HuH-7.5 (cell line): ENCODE measurements around the gene PPP2R2B.
A peak's percentile ranks its signal among the peaks of the same experiment; 100 is the strongest.
"Not testable (repeated sequence)": the region's sequence is repeated elsewhere in the genome, so short reads cannot be mapped to it uniquely, and the experiment has no call there.

Experiments used
- DNase-seq: peaks from one replicate; pipeline ENCODE4 v3.0.0; 2011; ENCODE audit warnings: low spot score

Gene PPP2R2B

GRCh38 chr5:146652547-146652946, 226.0 kb downstream of the PPP2R2B start:
- no peak for DNase-seq

GRCh38 chr5:146647656-146648199, 230.8 kb downstream of the PPP2R2B start:
- DNase-seq = no peak

GRCh38 chr5:146646441-146646840, 232.1 kb downstream of the PPP2R2B start:
- no peak for DNase-seq

GRCh38 chr5:146645342-146645741, 233.2 kb downstream of the PPP2R2B start:
- no peak for DNase-seq

GRCh38 chr5:146644831-146645230, 233.7 kb downstream of the PPP2R2B start:
- no peak for DNase-seq

- no peak for DNase-seq
Observed at GRCh38 chr5:146643776-146644175, 234.8 kb downstream of the PPP2R2B start.

GRCh38 chr5:146642410-146642809, 236.1 kb downstream of the PPP2R2B start:
- no peak for DNase-seq

- no peak for DNase-seq
Observed at GRCh38 chr5:146641941-146642340, 236.6 kb downstream of the PPP2R2B start.

- DNase-seq = no peak
Observed at GRCh38 chr5:146640285-146640896, 238.2 kb downstream of the PPP2R2B start.

- no peak for DNase-seq
Observed at GRCh38 chr5:146635443-146635842, 243.1 kb downstream of the PPP2R2B start.

- DNase-seq = peak; percentile 18
Observed at GRCh38 chr5:146633323-146633764, 245.2 kb downstream of the PPP2R2B start.

GRCh38 chr5:146632620-146633322, 245.8 kb downstream of the PPP2R2B start:
- DNase-seq = no peak

- no peak for DNase-seq
Observed at GRCh38 chr5:146630472-146630871, 248.1 kb downstream of the PPP2R2B start.

GRCh38 chr5:146628950-146629349, 249.6 kb downstream of the PPP2R2B start:
- DNase-seq = no peak

GRCh38 chr5:146626936-146627335, 251.6 kb downstream of the PPP2R2B start:
- no peak for DNase-seq

- no peak for DNase-seq
Observed at GRCh38 chr5:146624179-146624578, 254.4 kb downstream of the PPP2R2B start.

GRCh38 chr5:146623666-146624065, 254.9 kb downstream of the PPP2R2B start:
- DNase-seq = no peak

- no peak for DNase-seq
Observed at GRCh38 chr5:146623009-146623408, 255.5 kb downstream of the PPP2R2B start.

- DNase-seq = no peak
Observed at GRCh38 chr5:146622391-146622790, 256.2 kb downstream of the PPP2R2B start.

- DNase-seq = no peak
Observed at GRCh38 chr5:146620669-146621051, 257.9 kb downstream of the PPP2R2B start.

- DNase-seq = no peak
Observed at GRCh38 chr5:146620031-146620668, 258.4 kb downstream of the PPP2R2B start.

- no peak for DNase-seq
Observed at GRCh38 chr5:146618434-146618833, 260.1 kb downstream of the PPP2R2B start.

GRCh38 chr5:146609731-146610130, 268.8 kb downstream of the PPP2R2B start:
- DNase-seq = not testable (repeated sequence)
